GM12892 (cell line): ENCODE measurements around the gene CRIP2.

ENCODE experiments used
- POLR2A ChIP-seq: IDR thresholded peaks from 2 replicates; pipeline ENCODE4 v1.6.1; 2011; ENCODE audit warnings: low read depth, low read length, control low read depth
- POLR2AphosphoS5 ChIP-seq: IDR thresholded peaks from 2 replicates; pipeline ENCODE4 v1.6.1; 2011; ENCODE audit warnings: low read depth, low read length, control low read depth
- TAF1 ChIP-seq: IDR thresholded peaks from 2 replicates; pipeline ENCODE4 v1.6.1; 2011; ENCODE audit warnings: low read depth, mild to moderate bottlenecking, control low read depth, low read length, borderline replicate concordance

GRCh38 chr14:105488781-105489541 is 14.3 kb downstream of the CRIP2 start:
- TF ChIP-seq POLR2A = no peak
- TF ChIP-seq POLR2AphosphoS5 = no peak
- TF ChIP-seq TAF1 = no peak
